ENCODE measurements around the gene RMP24.
A peak's percentile ranks its signal among the peaks of the same experiment; 100 is the strongest.

RMP24 gene

GRCh38 chr18:35938158-35938557, 34.3 kb upstream of the RMP24 start:
- no peaks in the 10 kb centered on the region for H3K9me3 ChIP-seq
- intact Hi-C loops (cut with DNase I; ENCODE audit: low total_unique reads), result no loop called here
- no peak overlapping the region for H3K4me3 ChIP-seq
- TF ChIP-seq CTCF (IDR thresholded peaks at IDR 0.05), result no peak
- no peak for TF ChIP-seq POLR2A (IDR thresholded peaks at IDR 0.05)
- H3K36me3 ChIP-seq (ENCODE audit: low read depth, missing control alignments), result no peaks in the 10 kb centered on the region
- H3K4me1 ChIP-seq, result peaks cover 23% of the 10 kb centered on the region
- no peak for DNase-seq
- 45 to 69% methylated on average over 1 of the region's 1 CpG for WGBS, 2 donors
- peak overlapping the region; percentile 66 to 74 for H3K27ac ChIP-seq
- no peaks in the 10 kb centered on the region for H3K27me3 ChIP-seq

- no peak for DNase-seq
- H3K27me3 ChIP-seq, result no peaks in the 10 kb centered on the region
- TF ChIP-seq POLR2A (IDR thresholded peaks at IDR 0.05) (no peak), CTCF (IDR thresholded peaks at IDR 0.05) (no peak)
- H3K4me1 ChIP-seq, result peaks cover 23% of the 10 kb centered on the region
- H3K4me3 ChIP-seq, result no peak overlapping the region
- H3K27ac ChIP-seq, result peak overlapping the region; percentile 66 to 72
- no peaks in the 10 kb centered on the region for H3K9me3 ChIP-seq
- no peaks in the 10 kb centered on the region for H3K36me3 ChIP-seq (ENCODE audit: low read depth, missing control alignments)
- intact Hi-C loops (cut with DNase I; ENCODE audit: low total_unique reads), result no loop called here
- WGBS, 2 donors, result 66 to 77% methylated on average over 1 of the region's 1 CpG
These were observed 33.9 kb upstream of the RMP24 start for GRCh38 chr18:35938562-35938961.

GRCh38 chr18:35939138-35939537, 33.3 kb upstream of the RMP24 start:
- Histone ChIP-seq H3K4me3 (no peak overlapping the region), H3K36me3 (ENCODE audit: low read depth, missing control alignments) (no peaks in the 10 kb centered on the region), H3K27ac (peak overlapping the region; percentile 66 to 72), H3K27me3 (no peaks in the 10 kb centered on the region), H3K9me3 (no peaks in the 10 kb centered on the region), H3K4me1 (peaks cover 23% of the 10 kb centered on the region)
- intact Hi-C loops (cut with DNase I; ENCODE audit: low total_unique reads), result no loop called here
- WGBS, 2 donors, result 43 to 48% methylated on average over 5 of the region's 5 CpGs
- TF ChIP-seq POLR2A (IDR thresholded peaks at IDR 0.05) (no peak), CTCF (IDR thresholded peaks at IDR 0.05) (peak in 1 of 3 experiments; percentile 25)
- peak; percentile 62 for DNase-seq

- no peak overlapping the region for H3K4me3 ChIP-seq
- H3K36me3 ChIP-seq (ENCODE audit: low read depth, missing control alignments), result no peaks in the 10 kb centered on the region
- H3K27me3 ChIP-seq, result no peaks in the 10 kb centered on the region
- TF ChIP-seq POLR2A (IDR thresholded peaks at IDR 0.05) (no peak), CTCF (IDR thresholded peaks at IDR 0.05) (no peak)
- no peak for DNase-seq
- WGBS, 2 donors, result 49 to 57% methylated on average over 6 of the region's 6 CpGs
- no peaks in the 10 kb centered on the region for H3K9me3 ChIP-seq
- intact Hi-C loops (cut with DNase I; ENCODE audit: low total_unique reads), result no loop called here
- H3K4me1 ChIP-seq, result peaks cover 23% of the 10 kb centered on the region
- peak overlapping the region; percentile 78 for H3K27ac ChIP-seq
These were observed 31.2 kb upstream of the RMP24 start for GRCh38 chr18:35941299-35941698.

- Histone ChIP-seq H3K9me3 (no peaks in the 10 kb centered on the region), H3K4me3 (no peak overlapping the region), H3K27me3 (no peaks in the 10 kb centered on the region), H3K36me3 (ENCODE audit: low read depth, missing control alignments) (no peaks in the 10 kb centered on the region), H3K4me1 (peaks cover 20% of the 10 kb centered on the region), H3K27ac (peak overlapping the region in 1 of 2 donors; percentile 78)
- intact Hi-C loops (cut with DNase I; ENCODE audit: low total_unique reads), result no loop called here
- no peak for DNase-seq
- TF ChIP-seq CTCF (IDR thresholded peaks at IDR 0.05), result no peak
- no peak for TF ChIP-seq POLR2A (IDR thresholded peaks at IDR 0.05)
These were observed 30.3 kb upstream of the RMP24 start for GRCh38 chr18:35942133-35942532.

Measured in testis (tissue), 2 donors.